Stomach (tissue), 9 donors: ENCODE data around the gene SERPINA5. TPM values are rescaled to one million over a fixed set of nuclear protein-coding genes. Genes with fewer than 3 reads are reported as not detected.
A peak's percentile ranks its signal among the peaks of the same experiment; 100 is the strongest.
"Not testable (repeated sequence)": the region's sequence is repeated elsewhere in the genome, so short reads cannot be mapped to it uniquely, and the experiment has no call there.

ENCODE experiments used
- DNase-seq, 2 donors: peaks; one replicate each; pipeline versions ENCODE4 v3.0.0 to v3.0.0-alpha.2; 2013 to 2019
- H3K27ac ChIP-seq, 5 donors: fragments of 200-600 bp in 4 of 5; sonication (generic) in 4 of 5; one replicate each; pipeline ENCODE4 v1.5.1; 2013 to 2019; ENCODE audit warnings: mild to moderate bottlenecking in 1 of 5, moderate library complexity in 1 of 5
- H3K27me3 ChIP-seq, 3 donors: fragments of 200-600 bp; sonication (generic); one replicate each; pipeline ENCODE4 v1.5.1; 2017 to 2019; ENCODE audit warnings: mixed run types in 1 of 3
- H3K36me3 ChIP-seq, 4 donors: fragments of 200-600 bp; sonication (generic); 1 replicate in 3 of 4; 2 replicates in 1 of 4; pipeline ENCODE4 v1.5.1; 2016 to 2019
- H3K4me1 ChIP-seq, 4 donors: fragments of 200-600 bp; sonication (generic); one replicate each; pipeline ENCODE4 v1.5.1; 2016 to 2019
- H3K4me3 ChIP-seq, 4 donors: fragments of 200-600 bp; sonication (generic) in 3 of 4; one replicate each; pipeline ENCODE4 v1.5.1; 2016 to 2019; ENCODE audit warnings: mild to moderate bottlenecking in 1 of 4
- H3K9me3 ChIP-seq, 4 donors: fragments of 200-600 bp; sonication (generic); one replicate each; pipeline ENCODE4 v1.5.1; 2016 to 2019
- CTCF ChIP-seq, 7 experiments: fragments of 450-650 bp in 4 of 7; fragments of 200-600 bp in 3 of 7; sonication (generic) in 3 of 7; IDR thresholded peaks; one replicate each; pipeline ENCODE4 v1.5.1; 2016 to 2019; ENCODE audit warnings: antibody characterized with exemption in 7 of 7, control low read depth in 2 of 7, mild to moderate bottlenecking in 1 of 7
- EP300 ChIP-seq: sonication (generic); formaldehyde crosslinking; IDR thresholded peaks from one replicate; pipeline ENCODE4 v1.6.1; 2017; ENCODE audit warnings: antibody characterized with exemption
- POLR2A ChIP-seq, 4 donors: fragments of 450-650 bp; IDR thresholded peaks; one replicate each; pipeline ENCODE4 v1.6.1; 2016; ENCODE audit warnings: antibody characterized with exemption in 4 of 4, control low read depth in 2 of 4, mild to moderate bottlenecking in 1 of 4, moderate library complexity in 1 of 4
- POLR2AphosphoS5 ChIP-seq, 3 donors: sonication (generic); formaldehyde crosslinking; IDR thresholded peaks; one replicate each; pipeline ENCODE4 v1.6.1; 2016; ENCODE audit warnings: antibody characterized with exemption in 3 of 3
- WGBS, 5 donors: extraction: QIAGEN DNeasy Blood & Tissue Kit in 3 of 5; methylation state at CpG; one replicate each; pipeline versions ENCODE4 v1.1.5 to v1.1.7; 2013 to 2018; 5-methylcytosine and 5-hydroxymethylcytosine counted together
- intact Hi-C: fragments of 100-400 bp; cut with DNase I; formaldehyde crosslinking; loops from one replicate; pipeline ENCODE4 v1.15.1; 2023; ENCODE audit warnings: low total_unique reads
- polyA plus RNA-seq, 3 donors: library from polyadenylated mRNA; stranded (reverse); fragments of 200-250 nt; gene quantifications; one replicate each; pipeline ENCODE4 v1.2.3, GENCODE V29; 2013
- total RNA-seq, 5 donors: library from RNA; depleted of rRNA; stranded (reverse); fragments of >200 nt; gene quantifications; one replicate each; pipeline versions ENCODE4 v1.1.0 to v1.2.3, GENCODE V29; 2014 to 2016
- donor health status: healthy with polysubstance abuse.
- donor health status: Bipolar disorder and iron deficiency.
- donor health status: healthy.

SERPINA5 gene
- total and polyA plus RNA-seq, 8 donors: 1.7 to 10.7 (median 3.9) TPM; not detected in 2

- no peaks in the 10 kb centered on the region for H3K27me3 ChIP-seq
- intact Hi-C loops: no loop called here
- peak overlapping the region; percentile 7 to 89 (median 84) for H3K27ac ChIP-seq
- no peaks in the 10 kb centered on the region for H3K36me3 ChIP-seq
- peaks cover 20 to 47% (median 36%) of the 10 kb centered on the region in 4 donors for H3K4me1 ChIP-seq
- peak in 1 of 2 donors; percentile 29 for DNase-seq
- TF ChIP-seq EP300 (no peak), CTCF (IDR thresholded peaks at IDR 0.05) (no peak), POLR2A (IDR thresholded peaks at IDR 0.05) (no peak), POLR2AphosphoS5 (IDR thresholded peaks at IDR 0.05) (no peak)
- 64 to 80% (median 72%) methylated on average over 11 of the region's 11 CpGs for WGBS, 5 donors
- H3K4me3 ChIP-seq: no peak overlapping the region
- H3K9me3 ChIP-seq: no peaks in the 10 kb centered on the region
Measured at GRCh38 chr14:94600148-94600545, 18.9 kb downstream of the SERPINA5 start.

GRCh38 chr14:94601884-94602391 lies 20.7 kb downstream of the SERPINA5 start:
- TF ChIP-seq POLR2AphosphoS5 (IDR thresholded peaks at IDR 0.05) (peak in 2 of 3 donors; percentile 14 to 71), EP300 (no peak), CTCF (IDR thresholded peaks at IDR 0.05) (no peak)
- WGBS, 5 donors: 8 to 28% (median 18%) methylated on average over 6 of the region's 6 CpGs
- H3K4me1 ChIP-seq: peaks cover 20 to 47% (median 36%) of the 10 kb centered on the region in 4 donors
- H3K36me3 ChIP-seq: no peaks in the 10 kb centered on the region
- peak overlapping the region; percentile 29 to 89 (median 84) for H3K27ac ChIP-seq
- DNase-seq: peak; percentile 60 to 72
- no peaks in the 10 kb centered on the region for H3K9me3 ChIP-seq
- intact Hi-C loops: no loop called here
- H3K4me3 ChIP-seq: no peak overlapping the region
- H3K27me3 ChIP-seq: no peaks in the 10 kb centered on the region

DNA sequence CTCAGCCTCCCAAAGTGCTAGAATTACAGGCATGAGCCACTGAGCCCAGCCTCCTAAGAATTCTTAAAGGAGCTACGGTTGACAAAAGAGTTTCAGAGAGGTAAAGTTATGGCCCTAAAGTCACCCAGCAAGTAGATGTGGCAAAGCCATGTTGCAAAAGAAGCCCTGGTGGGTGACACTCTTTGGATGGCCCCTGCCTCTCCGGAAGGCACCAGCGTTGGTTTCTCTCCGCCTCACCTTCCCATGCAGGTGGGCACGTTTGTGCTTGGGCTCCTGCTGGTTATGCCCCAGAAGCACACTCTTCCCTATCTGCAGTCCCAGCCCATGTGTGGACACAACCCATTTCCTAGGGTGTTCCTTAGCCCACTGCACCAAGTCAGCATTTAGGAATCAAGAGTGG lies 21.5 kb downstream of the SERPINA5 start:
- 73 to 94% (median 91%) methylated on average over 5 of the region's 5 CpGs for WGBS, 5 donors
- DNase-seq: no peak
- H3K27me3 ChIP-seq: no peaks in the 10 kb centered on the region
- H3K4me3 ChIP-seq: no peak overlapping the region
- H3K27ac ChIP-seq: peak overlapping the region in 4 of 5 donors; percentile 77 to 89 (median 86)
- H3K9me3 ChIP-seq: no peaks in the 10 kb centered on the region
- H3K36me3 ChIP-seq: no peaks in the 10 kb centered on the region
- H3K4me1 ChIP-seq: peaks cover 20 to 47% (median 36%) of the 10 kb centered on the region in 4 donors
- no peak for TF ChIP-seq EP300
- no peak for TF ChIP-seq POLR2A (IDR thresholded peaks at IDR 0.05)
- no peak for TF ChIP-seq CTCF (IDR thresholded peaks at IDR 0.05)
- no peak for TF ChIP-seq POLR2AphosphoS5 (IDR thresholded peaks at IDR 0.05)
- intact Hi-C loops: no loop called here

DNA sequence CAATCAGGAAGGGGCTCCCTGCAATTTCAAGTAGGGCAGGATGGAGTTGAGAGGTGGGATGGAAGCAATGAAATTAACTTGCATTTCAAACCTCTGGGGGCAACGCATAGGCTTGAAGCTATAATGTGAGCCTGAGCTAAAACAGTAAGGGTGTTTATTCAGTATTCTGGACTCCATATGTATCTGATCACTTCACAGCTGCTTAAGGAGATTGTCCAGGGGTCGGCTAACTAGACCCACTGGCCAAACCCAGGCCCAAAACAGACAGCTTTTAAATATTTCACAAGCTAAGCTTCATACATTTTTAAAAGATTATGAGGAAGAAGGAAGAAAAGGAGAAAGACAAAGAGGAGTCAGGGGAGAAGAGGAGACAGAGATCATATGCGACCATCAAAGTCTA lies 24.1 kb downstream of the SERPINA5 start:
- TF ChIP-seq POLR2AphosphoS5 (IDR thresholded peaks at IDR 0.05): no peak
- no peak for TF ChIP-seq EP300
- TF ChIP-seq POLR2A (IDR thresholded peaks at IDR 0.05): no peak
- no peak for TF ChIP-seq CTCF (IDR thresholded peaks at IDR 0.05)
- no peaks in the 10 kb centered on the region for H3K27me3 ChIP-seq
- WGBS, 5 donors: 66 to 82% (median 72%) methylated on average over 3 of the region's 3 CpGs

GRCh38 chr14:94608966-94609365 lies 27.7 kb downstream of the SERPINA5 start:
- intact Hi-C loops, H3K36me3 ChIP-seq, H3K27ac ChIP-seq, H3K27me3 ChIP-seq, DNase-seq, H3K4me3 ChIP-seq, H3K9me3 ChIP-seq: not testable (repeated sequence)
- peaks cover 10 to 36% (median 21%) of the 10 kb centered on the region in 4 donors for H3K4me1 ChIP-seq
- 73 to 88% (median 79%) methylated on average over 1 of the region's 1 CpG for WGBS, 5 donors

More for the DNA sequence above, 24.1 kb downstream of the SERPINA5 start:
- no peak for DNase-seq
- peaks cover under 1 to 24% (median 16%) of the 10 kb centered on the region in 4 donors for H3K4me1 ChIP-seq
- no peaks in the 10 kb centered on the region for H3K9me3 ChIP-seq
- no peak overlapping the region for H3K4me3 ChIP-seq
- H3K36me3 ChIP-seq: no peaks in the 10 kb centered on the region
- intact Hi-C loops: no loop called here
- H3K27ac ChIP-seq: no peak overlapping the region
